Measurements from ENCODE around the gene EFCAB13.
A peak's percentile ranks its signal among the peaks of the same experiment; 100 is the strongest.
"Not testable (repeated sequence)": the region's sequence is repeated elsewhere in the genome, so short reads cannot be mapped to it uniquely, and the experiment has no call there.

EFCAB13 gene

GRCh38 chr17:47423406-47424295, 99.9 kb downstream of the EFCAB13 start:
- Histone ChIP-seq H3K9me3 (ENCODE audit: control insufficient read depth, insufficient read depth, low read length) (no peaks in the 10 kb centered on the region), H3K27me3 (ENCODE audit: control insufficient read depth, insufficient read depth, low read length) (no peaks in the 10 kb centered on the region; the same call in 1 of the 2 replicates), H3K4me3 (ENCODE audit: low read length) (peak overlapping the region; percentile 38; the same call in 1 of the 2 replicates), H3K36me3 (ENCODE audit: control insufficient read depth, insufficient read depth, low read length) (no peaks in the 10 kb centered on the region), H3K4me1 (ENCODE audit: control insufficient read depth, insufficient read depth, low read length) (no peaks in the 10 kb centered on the region), H3K27ac (ENCODE audit: low read length) (no peak overlapping the region)
- no CpG with 5 or more reads among the region's 113 CpGs for WGBS (ENCODE audit: insufficient coverage, insufficient read length)
- DNase-seq (ENCODE audit: low read depth, low spot score) = peak; percentile 5

- H3K4me1 ChIP-seq (ENCODE audit: control insufficient read depth, insufficient read depth, low read length); H3K9me3 ChIP-seq (ENCODE audit: control insufficient read depth, insufficient read depth, low read length); H3K36me3 ChIP-seq (ENCODE audit: control insufficient read depth, insufficient read depth, low read length); DNase-seq (ENCODE audit: low read depth, low spot score); H3K27ac ChIP-seq (ENCODE audit: low read length); H3K27me3 ChIP-seq (ENCODE audit: control insufficient read depth, insufficient read depth, low read length); H3K4me3 ChIP-seq (ENCODE audit: low read length): not testable (repeated sequence)
- no CpG with 5 or more reads among the region's 3 CpGs for WGBS (ENCODE audit: insufficient coverage, insufficient read length)
These were observed 101.5 kb downstream of the EFCAB13 start for GRCh38 chr17:47425233-47425632.

- no CpG with 5 or more reads among the region's 3 CpGs for WGBS (ENCODE audit: insufficient coverage, insufficient read length)
- not testable (repeated sequence) for H3K4me3 ChIP-seq (ENCODE audit: low read length); H3K36me3 ChIP-seq (ENCODE audit: control insufficient read depth, insufficient read depth, low read length); DNase-seq (ENCODE audit: low read depth, low spot score); H3K27me3 ChIP-seq (ENCODE audit: control insufficient read depth, insufficient read depth, low read length); H3K9me3 ChIP-seq (ENCODE audit: control insufficient read depth, insufficient read depth, low read length); H3K27ac ChIP-seq (ENCODE audit: low read length); H3K4me1 ChIP-seq (ENCODE audit: control insufficient read depth, insufficient read depth, low read length)
These were observed 102.3 kb downstream of the EFCAB13 start for GRCh38 chr17:47425887-47426635.

GRCh38 chr17:47427985-47428384, 104.2 kb downstream of the EFCAB13 start:
- Histone ChIP-seq H3K27me3 (ENCODE audit: control insufficient read depth, insufficient read depth, low read length) (no peaks in the 10 kb centered on the region; the same call in 1 of the 2 replicates), H3K4me3 (ENCODE audit: low read length) (no peak overlapping the region), H3K4me1 (ENCODE audit: control insufficient read depth, insufficient read depth, low read length) (no peaks in the 10 kb centered on the region), H3K27ac (ENCODE audit: low read length) (no peak overlapping the region), H3K36me3 (ENCODE audit: control insufficient read depth, insufficient read depth, low read length) (no peaks in the 10 kb centered on the region), H3K9me3 (ENCODE audit: control insufficient read depth, insufficient read depth, low read length) (no peaks in the 10 kb centered on the region)
- no CpG with 5 or more reads among the region's 2 CpGs for WGBS (ENCODE audit: insufficient coverage, insufficient read length)
- DNase-seq (ENCODE audit: low read depth, low spot score) = no peak

GRCh38 chr17:47432240-47432639, 108.5 kb downstream of the EFCAB13 start:
- not testable (repeated sequence) for H3K27ac ChIP-seq (ENCODE audit: low read length); H3K36me3 ChIP-seq (ENCODE audit: control insufficient read depth, insufficient read depth, low read length); H3K9me3 ChIP-seq (ENCODE audit: control insufficient read depth, insufficient read depth, low read length); DNase-seq (ENCODE audit: low read depth, low spot score); H3K4me3 ChIP-seq (ENCODE audit: low read length); H3K27me3 ChIP-seq (ENCODE audit: control insufficient read depth, insufficient read depth, low read length); H3K4me1 ChIP-seq (ENCODE audit: control insufficient read depth, insufficient read depth, low read length)
- WGBS (ENCODE audit: insufficient coverage, insufficient read length) = no CpG with 5 or more reads among the region's 9 CpGs

- WGBS (ENCODE audit: insufficient coverage, insufficient read length) = no CpG with 5 or more reads among the region's 3 CpGs
- H3K4me3 ChIP-seq (ENCODE audit: low read length) = no peak overlapping the region
- no peaks in the 10 kb centered on the region for H3K36me3 ChIP-seq (ENCODE audit: control insufficient read depth, insufficient read depth, low read length)
- no peaks in the 10 kb centered on the region for H3K9me3 ChIP-seq (ENCODE audit: control insufficient read depth, insufficient read depth, low read length)
- no peak overlapping the region for H3K27ac ChIP-seq (ENCODE audit: low read length)
- no peak for DNase-seq (ENCODE audit: low read depth, low spot score)
- H3K4me1 ChIP-seq (ENCODE audit: control insufficient read depth, insufficient read depth, low read length) = no peaks in the 10 kb centered on the region
- no peaks in the 10 kb centered on the region for H3K27me3 ChIP-seq (ENCODE audit: control insufficient read depth, insufficient read depth, low read length)
These were observed 141.4 kb downstream of the EFCAB13 start for GRCh38 chr17:47465165-47465564.

GRCh38 chr17:47466976-47467375, 143.2 kb downstream of the EFCAB13 start:
- not testable (repeated sequence) for H3K4me3 ChIP-seq (ENCODE audit: low read length); H3K4me1 ChIP-seq (ENCODE audit: control insufficient read depth, insufficient read depth, low read length); H3K9me3 ChIP-seq (ENCODE audit: control insufficient read depth, insufficient read depth, low read length); H3K36me3 ChIP-seq (ENCODE audit: control insufficient read depth, insufficient read depth, low read length); DNase-seq (ENCODE audit: low read depth, low spot score); H3K27ac ChIP-seq (ENCODE audit: low read length); H3K27me3 ChIP-seq (ENCODE audit: control insufficient read depth, insufficient read depth, low read length)
- no CpG with 5 or more reads among the region's 4 CpGs for whole genome bisulfite sequencing (ENCODE audit: insufficient coverage, insufficient read length)

GRCh38 chr17:47470836-47471235, 147.1 kb downstream of the EFCAB13 start:
- WGBS (ENCODE audit: insufficient coverage, insufficient read length) = no CpG with 5 or more reads among the region's 5 CpGs
- no peaks in the 10 kb centered on the region for H3K27me3 ChIP-seq (ENCODE audit: control insufficient read depth, insufficient read depth, low read length)
- no peaks in the 10 kb centered on the region for H3K9me3 ChIP-seq (ENCODE audit: control insufficient read depth, insufficient read depth, low read length)
- H3K4me1 ChIP-seq (ENCODE audit: control insufficient read depth, insufficient read depth, low read length) = no peaks in the 10 kb centered on the region
- no peak for DNase-seq (ENCODE audit: low read depth, low spot score)
- H3K4me3 ChIP-seq (ENCODE audit: low read length) = no peak overlapping the region
- H3K36me3 ChIP-seq (ENCODE audit: control insufficient read depth, insufficient read depth, low read length) = no peaks in the 10 kb centered on the region
- no peak overlapping the region for H3K27ac ChIP-seq (ENCODE audit: low read length)

- H3K4me1 ChIP-seq (ENCODE audit: control insufficient read depth, insufficient read depth, low read length); H3K27me3 ChIP-seq (ENCODE audit: control insufficient read depth, insufficient read depth, low read length); DNase-seq (ENCODE audit: low read depth, low spot score); H3K27ac ChIP-seq (ENCODE audit: low read length); H3K4me3 ChIP-seq (ENCODE audit: low read length); H3K9me3 ChIP-seq (ENCODE audit: control insufficient read depth, insufficient read depth, low read length); H3K36me3 ChIP-seq (ENCODE audit: control insufficient read depth, insufficient read depth, low read length): not testable (repeated sequence)
- no CpG with 5 or more reads among the region's 6 CpGs for WGBS (ENCODE audit: insufficient coverage, insufficient read length)
These were observed 148.3 kb downstream of the EFCAB13 start for GRCh38 chr17:47472073-47472472.
